GM18505 (cell line): ENCODE results near the gene MOXD1.

Source experiments
- ATAC-seq: cut with Tn5 transposase; IDR thresholded peaks from one replicate; pipeline ENCODE4 v1.9.1; 2021; ENCODE audit not compliant: unreplicated experiment
- POLR2A ChIP-seq: IDR thresholded peaks from 4 replicates; pipeline ENCODE4 v1.6.1; 2011; ENCODE audit warnings: borderline replicate concordance; ENCODE audit not compliant: insufficient read depth, insufficient read length; ENCODE audit errors: extremely low read depth

Gene MOXD1

GRCh38 chr6:132400883-132401617 is at the start of gene MOXD1:
TSS of gene MOXD1 (minus strand) at chr6:132401475. CDS start at chr6:132401426, 49 bp downstream.
- peak; percentile 58 for TF ChIP-seq POLR2A
- peak; percentile 55 for ATAC-seq

- no peak for TF ChIP-seq POLR2A
- no peak for ATAC-seq
Observed at GRCh38 chr6:132446855-132447241, 45.6 kb upstream of the MOXD1 start.

DNA sequence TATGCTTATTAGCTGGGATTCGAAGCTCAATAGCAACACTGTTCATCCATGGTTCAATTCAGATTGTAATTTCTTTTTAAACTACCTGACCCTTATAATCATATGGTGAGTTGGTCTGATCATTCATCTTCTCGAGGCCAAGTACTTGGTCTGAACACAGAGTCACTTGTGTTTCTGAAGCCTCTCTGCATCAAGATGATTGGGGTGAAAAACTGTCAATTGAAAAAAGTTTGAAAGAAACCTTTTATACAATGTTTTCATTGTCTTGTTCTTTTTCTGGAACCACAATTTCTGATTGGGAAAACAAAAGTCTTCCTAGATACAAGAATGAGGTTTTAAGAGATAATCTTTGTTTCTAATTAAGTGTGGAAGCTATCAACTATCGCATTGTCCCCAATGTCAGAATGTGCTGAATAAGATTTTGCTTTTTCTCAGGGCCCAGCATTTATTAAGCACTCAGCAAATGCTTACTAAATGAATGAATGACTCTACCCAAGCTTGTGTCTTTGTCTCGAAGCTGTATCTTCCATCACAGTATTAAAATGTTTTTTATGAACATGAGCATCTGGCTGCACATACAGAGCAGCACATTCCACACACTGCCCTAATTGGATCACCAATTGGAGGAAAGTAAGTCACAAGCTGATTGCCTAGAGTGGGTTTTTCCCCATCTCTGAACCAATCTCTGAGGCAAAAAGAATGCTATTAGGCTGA is 45.0 kb upstream of the MOXD1 start:
- no peak for TF ChIP-seq POLR2A
- no peak for ATAC-seq

DNA sequence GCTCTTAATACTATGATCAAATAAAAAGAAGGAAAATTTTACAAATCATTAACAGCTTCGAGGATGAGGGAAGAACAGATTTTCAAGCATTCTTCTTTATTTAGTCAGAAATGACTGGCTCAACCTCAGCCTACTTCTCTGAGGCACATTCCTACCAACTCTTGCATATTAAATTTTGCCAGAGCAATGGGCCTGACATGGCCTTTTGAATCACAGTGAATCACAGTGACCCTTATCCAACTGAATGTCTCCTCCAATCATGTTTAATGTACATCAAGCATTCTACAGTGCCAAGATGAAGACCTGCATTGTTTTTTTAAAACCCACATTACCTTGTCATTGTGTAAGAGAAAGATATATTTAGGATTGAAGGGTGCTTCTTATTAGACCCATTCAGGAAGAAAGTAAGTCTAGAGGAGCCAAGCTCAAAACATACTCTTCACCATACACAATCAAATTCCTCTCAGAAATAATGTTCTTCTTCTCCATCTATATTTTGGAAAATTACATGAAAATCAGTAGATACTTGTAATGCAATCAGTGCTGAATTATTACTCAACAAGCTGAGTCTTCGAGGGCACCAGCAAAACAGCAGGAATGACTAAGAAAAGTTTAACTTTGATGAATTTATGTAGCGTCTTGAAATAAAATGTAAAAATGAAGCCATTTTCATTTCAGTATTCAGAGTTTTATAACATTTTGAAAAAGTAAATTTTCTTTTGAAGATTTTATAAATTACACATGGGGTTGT is 44.1 kb upstream of the MOXD1 start:
- no peak for ATAC-seq
- no peak for TF ChIP-seq POLR2A

DNA sequence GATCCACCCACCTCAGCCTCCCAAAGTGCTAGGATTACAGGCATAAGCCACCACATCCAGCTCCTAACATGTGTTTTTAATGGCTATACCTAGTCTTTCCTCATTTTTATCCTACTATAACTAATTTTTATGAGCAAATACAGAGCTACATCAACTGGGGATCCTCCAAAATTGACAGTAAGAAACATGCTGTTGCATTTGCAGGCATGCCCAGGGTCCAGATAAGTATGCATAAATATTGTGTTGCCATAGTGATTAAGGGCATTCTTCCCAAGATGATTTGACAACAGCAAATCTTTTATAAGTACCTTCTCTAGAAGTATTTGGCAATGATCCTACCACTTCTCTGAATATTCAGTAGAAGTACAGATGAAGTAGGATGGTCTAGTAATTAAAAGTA is 41.9 kb upstream of the MOXD1 start:
- no peak for TF ChIP-seq POLR2A
- no peak for ATAC-seq

DNA sequence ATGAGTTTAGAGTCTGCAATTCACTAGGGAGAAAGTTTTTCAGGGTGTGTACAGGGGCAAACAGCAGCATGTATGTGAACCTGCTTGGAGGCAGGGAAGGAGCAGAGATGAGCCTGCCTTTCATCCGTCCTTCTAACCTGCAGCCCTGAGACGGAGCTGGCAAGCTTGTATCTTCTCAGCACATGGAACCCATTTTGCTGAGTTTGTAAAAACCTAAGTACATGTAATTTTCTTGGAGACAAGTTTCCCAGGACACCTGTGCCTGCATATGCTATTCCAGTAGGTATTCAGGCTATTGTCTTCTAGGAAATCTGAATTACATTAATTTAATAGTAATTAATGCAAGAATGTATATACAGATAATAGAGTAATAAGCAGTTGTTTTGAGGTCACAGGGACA is 28.8 kb upstream of the MOXD1 start:
- TF ChIP-seq POLR2A = no peak
- no peak for ATAC-seq

- no peak for TF ChIP-seq POLR2A
- no peak for ATAC-seq
Observed at GRCh38 chr6:132425176-132425575, 23.9 kb upstream of the MOXD1 start.

- ATAC-seq = no peak
Observed at GRCh38 chr6:132423839-132424238, 22.6 kb upstream of the MOXD1 start.

DNA sequence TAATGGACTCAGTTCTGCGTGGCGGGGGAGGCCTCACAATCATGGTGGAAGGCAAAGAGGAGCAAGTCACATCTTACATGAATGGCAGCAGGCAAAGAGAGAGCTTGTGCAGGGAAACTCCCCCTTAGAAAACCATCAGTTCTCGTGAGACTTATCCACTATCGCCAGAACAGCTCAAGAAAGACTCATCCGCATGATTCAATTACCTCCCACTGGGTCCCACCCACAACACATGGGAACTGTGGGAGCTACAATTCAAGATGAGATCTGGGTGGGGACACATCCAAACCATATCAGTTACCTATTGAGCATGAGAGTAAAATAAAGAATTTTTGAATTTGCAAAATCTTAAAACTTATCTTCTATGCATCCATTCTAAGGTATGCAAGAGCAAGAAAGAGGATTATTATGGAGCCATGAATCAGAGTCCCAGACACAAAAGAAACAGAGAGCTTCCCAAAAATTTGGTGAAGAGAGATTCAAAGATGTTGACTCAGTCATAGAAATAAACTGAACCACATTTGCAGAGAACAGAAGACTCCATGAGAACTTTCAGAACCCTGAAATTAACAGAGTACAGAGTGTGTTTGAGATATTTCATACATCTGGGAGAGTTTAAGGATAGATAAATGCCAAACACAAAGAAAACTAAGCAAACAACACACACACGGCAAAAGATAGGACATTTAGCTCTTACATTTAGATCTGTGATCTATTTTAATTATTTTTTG is 17.1 kb upstream of the MOXD1 start:
- no peak for TF ChIP-seq POLR2A
- no peak for ATAC-seq

More at GRCh38 chr6:132423839-132424238, 22.6 kb upstream of the MOXD1 start:
- TF ChIP-seq POLR2A = no peak

GRCh38 chr6:132414761-132415160 is 13.5 kb upstream of the MOXD1 start:
- no peak for ATAC-seq

DNA sequence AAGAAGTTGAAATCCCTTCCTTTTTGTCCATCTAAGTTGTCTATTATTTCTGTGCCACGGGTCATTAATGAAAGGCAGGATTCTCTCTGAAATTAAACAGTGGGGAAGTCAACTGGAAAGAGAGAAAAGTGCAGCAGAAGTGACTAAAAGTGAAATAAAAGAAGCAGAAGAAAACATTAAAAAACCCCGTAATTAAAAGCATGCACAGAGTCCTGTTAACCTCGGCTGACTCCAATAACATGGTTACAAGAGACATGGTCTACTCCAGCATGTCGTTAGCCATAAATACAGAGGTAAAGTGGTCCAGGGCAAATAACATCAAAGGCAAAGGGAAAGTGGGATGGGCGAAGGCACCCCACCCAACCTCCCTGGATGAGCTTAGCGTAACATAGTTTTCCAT is 13.0 kb upstream of the MOXD1 start:
- ATAC-seq = no peak
- no peak for TF ChIP-seq POLR2A

More at GRCh38 chr6:132414761-132415160, 13.5 kb upstream of the MOXD1 start:
- TF ChIP-seq POLR2A = no peak

GRCh38 chr6:132413499-132413802 is 12.2 kb upstream of the MOXD1 start:
- no peak for ATAC-seq
- no peak for TF ChIP-seq POLR2A
